Mononuclear cell (primary cell): ENCODE results near the gene DGKA. TPM values are rescaled to one million over a fixed set of nuclear protein-coding genes. Genes with fewer than 3 reads are reported as not detected.

Experiments used
- H3K27me3 ChIP-seq: 2 replicates; pipeline ENCODE4 v1.6.0; 2011; ENCODE audit warnings: low read length, control low read depth; ENCODE audit not compliant: insufficient read depth
- H3K4me1 ChIP-seq: 2 replicates; pipeline ENCODE4 v1.5.1; 2011; ENCODE audit warnings: mild to moderate bottlenecking, low read length, control low read depth; ENCODE audit not compliant: insufficient read depth
- H3K4me3 ChIP-seq: 2 replicates; pipeline ENCODE4 v1.5.1; 2011; ENCODE audit warnings: mild to moderate bottlenecking, low read length, moderate library complexity
- H3K9me3 ChIP-seq: 2 replicates; pipeline ENCODE4 v1.5.1; 2011; ENCODE audit warnings: low read depth, mild to moderate bottlenecking, control low read depth, low read length
- total RNA-seq: library from RNA; depleted of rRNA; stranded (reverse); fragments of >200 nt; gene quantifications from one replicate; pipeline ENCODE4 v1.2.3, GENCODE V29; 2012

The DGKA gene
- total RNA-seq, 1 donor, result 329 TPM

GRCh38 chr12:55925870-55926737 lies 4.9 kb upstream of the DGKA start:
- H3K4me3 ChIP-seq, result peak overlapping the region; percentile 75
- H3K9me3 ChIP-seq, result no peaks in the 10 kb centered on the region
- no peaks in the 10 kb centered on the region for H3K27me3 ChIP-seq
- peaks cover 56% of the 10 kb centered on the region for H3K4me1 ChIP-seq

GRCh38 chr12:55926738-55927587 lies 4.0 kb upstream of the DGKA start:
- Histone ChIP-seq H3K27me3 (no peaks in the 10 kb centered on the region), H3K4me1 (peaks cover 58% of the 10 kb centered on the region), H3K4me3 (peak overlapping the region; percentile 75), H3K9me3 (no peaks in the 10 kb centered on the region)

- H3K27me3 ChIP-seq, result no peaks in the 10 kb centered on the region
- peaks cover 63% of the 10 kb centered on the region for H3K4me1 ChIP-seq
- peak within 1 kb of the TSS; percentile 75 for H3K4me3 ChIP-seq
- no peaks in the 10 kb centered on the region for H3K9me3 ChIP-seq
These were observed 3.1 kb upstream of the DGKA start, which contains the start of gene PYM1 for GRCh38 chr12:55927588-55928502. Gene PYM1, minus strand, starts transcription at chr12:55927894. Its CDS starts 133 bp downstream, at chr12:55927761.

- H3K27me3 ChIP-seq, result no peaks in the 10 kb centered on the region
- peak overlapping the region; percentile 75 for H3K4me3 ChIP-seq
- H3K4me1 ChIP-seq, result peaks cover 78% of the 10 kb centered on the region
- no peaks in the 10 kb centered on the region for H3K9me3 ChIP-seq
These were observed 1.6 kb upstream of the DGKA start for GRCh38 chr12:55929306-55929791.

- Histone ChIP-seq H3K4me1 (peaks cover 74% of the 10 kb centered on the region), H3K4me3 (peak overlapping the region; percentile 81), H3K27me3 (no peaks in the 10 kb centered on the region), H3K9me3 (no peaks in the 10 kb centered on the region)
These were observed 386 bp downstream of the DGKA start for GRCh38 chr12:55931317-55931779.

- Histone ChIP-seq H3K4me3 (peak overlapping the region; percentile 81), H3K27me3 (no peaks in the 10 kb centered on the region), H3K4me1 (peaks cover 77% of the 10 kb centered on the region), H3K9me3 (no peaks in the 10 kb centered on the region)
These were observed 1.0 kb downstream of the DGKA start for GRCh38 chr12:55931780-55932550.

- H3K4me1 ChIP-seq, result peaks cover 78% of the 10 kb centered on the region
- H3K27me3 ChIP-seq, result no peaks in the 10 kb centered on the region
- H3K4me3 ChIP-seq, result peak overlapping the region; percentile 81
- H3K9me3 ChIP-seq, result no peaks in the 10 kb centered on the region
These were observed 1.6 kb downstream of the DGKA start for GRCh38 chr12:55932551-55932910.

- Histone ChIP-seq H3K4me1 (peaks cover 72% of the 10 kb centered on the region), H3K9me3 (no peaks in the 10 kb centered on the region), H3K27me3 (no peaks in the 10 kb centered on the region), H3K4me3 (peak overlapping the region; percentile 81)
These were observed 2.3 kb downstream of the DGKA start for GRCh38 chr12:55933169-55933798.

- H3K27me3 ChIP-seq, result no peaks in the 10 kb centered on the region
- peaks cover 64% of the 10 kb centered on the region for H3K4me1 ChIP-seq
These were observed 3.1 kb downstream of the DGKA start for GRCh38 chr12:55933799-55934742.

GRCh38 chr12:55934773-55935172 lies 3.8 kb downstream of the DGKA start:
- H3K27me3 ChIP-seq, result no peaks in the 10 kb centered on the region
- no peaks in the 10 kb centered on the region for H3K9me3 ChIP-seq
- peaks cover 64% of the 10 kb centered on the region for H3K4me1 ChIP-seq
- H3K4me3 ChIP-seq, result no peak overlapping the region

More at GRCh38 chr12:55933799-55934742, 3.1 kb downstream of the DGKA start:
- no peaks in the 10 kb centered on the region for H3K9me3 ChIP-seq
- H3K4me3 ChIP-seq, result peak overlapping the region; percentile 81

GRCh38 chr12:55935738-55936151 lies 4.8 kb downstream of the DGKA start:
- H3K4me1 ChIP-seq, result peaks cover 63% of the 10 kb centered on the region
- no peaks in the 10 kb centered on the region for H3K9me3 ChIP-seq
- no peak overlapping the region for H3K4me3 ChIP-seq
- no peaks in the 10 kb centered on the region for H3K27me3 ChIP-seq

GRCh38 chr12:55937981-55938380 lies 7.0 kb downstream of the DGKA start:
- Histone ChIP-seq H3K4me1 (peaks cover 49% of the 10 kb centered on the region), H3K4me3 (no peak overlapping the region), H3K9me3 (no peaks in the 10 kb centered on the region), H3K27me3 (no peaks in the 10 kb centered on the region)
